Mesenchymal stem cell (in vitro differentiated cells and primary cell): ENCODE measurements around the gene GLRA3.
"Not testable (repeated sequence)": the region's sequence is repeated elsewhere in the genome, so short reads cannot be mapped to it uniquely, and the experiment has no call there.

ENCODE experiments used
- DNase-seq: peaks from one replicate; pipeline ENCODE4 v3.0.0-alpha.2; 2013
- H2AFZ ChIP-seq: one replicate; pipeline ENCODE4 v1.6.1; 2013; ENCODE audit warnings: low read depth, mild to moderate bottlenecking, control low read depth, inconsistent platforms, low read length, moderate library complexity
- H2AK5ac ChIP-seq: 2 replicates; pipeline ENCODE4 v1.6.1; 2013; ENCODE audit warnings: low read length, moderate library complexity, mild to moderate bottlenecking, inconsistent platforms; ENCODE audit not compliant: severe bottlenecking
- H2BK120ac ChIP-seq: one replicate; pipeline ENCODE4 v1.6.1; 2013; ENCODE audit warnings: low read depth, mild to moderate bottlenecking, inconsistent platforms, low read length, moderate library complexity
- H2BK12ac ChIP-seq, 2 experiments: one replicate each; pipeline ENCODE4 v1.6.1; 2013; ENCODE audit warnings: inconsistent platforms in 2 of 2, low read length in 2 of 2, mild to moderate bottlenecking in 2 of 2, moderate library complexity in 2 of 2, control low read depth in 1 of 2
- H2BK15ac ChIP-seq: one replicate; pipeline ENCODE4 v1.6.1; 2013; ENCODE audit warnings: mild to moderate bottlenecking, low read depth, inconsistent platforms; ENCODE audit not compliant: poor library complexity, severe bottlenecking
- H2BK5ac ChIP-seq: 2 replicates; pipeline ENCODE4 v1.6.1; 2013; ENCODE audit warnings: low read depth, mild to moderate bottlenecking, low read length, control low read depth, inconsistent platforms; ENCODE audit not compliant: poor library complexity, severe bottlenecking
- H3K14ac ChIP-seq, 2 experiments: one replicate each; pipeline ENCODE4 v1.6.1; 2013; ENCODE audit warnings: inconsistent platforms in 2 of 2, low read length in 2 of 2, control low read depth in 1 of 2, mild to moderate bottlenecking in 1 of 2, moderate library complexity in 1 of 2
- H3K18ac ChIP-seq, 2 experiments: one replicate each; pipeline ENCODE4 v1.6.1; 2013; ENCODE audit warnings: inconsistent platforms in 2 of 2, low read length in 2 of 2, control low read depth in 1 of 2, low read depth in 1 of 2, mild to moderate bottlenecking in 1 of 2
- H3K23ac ChIP-seq, 2 experiments: one replicate each; pipeline ENCODE4 v1.6.1; 2013; ENCODE audit warnings: inconsistent platforms in 2 of 2, low read length in 2 of 2, mild to moderate bottlenecking in 2 of 2, moderate library complexity in 2 of 2, control low read depth in 1 of 2
- H3K27ac ChIP-seq: 2 replicates; pipeline ENCODE4 v1.5.1; 2013; ENCODE audit warnings: mild to moderate bottlenecking, moderate library complexity, low read length, control low read depth, inconsistent platforms; ENCODE audit not compliant: poor library complexity, severe bottlenecking
- H3K27me3 ChIP-seq, 2 experiments: 2 replicates each; pipeline versions ENCODE4 v1.6.1 to v1.7.0; 2013; ENCODE audit warnings: low read length in 2 of 2, mild to moderate bottlenecking in 2 of 2, moderate library complexity in 2 of 2, control low read depth in 1 of 2, inconsistent platforms in 1 of 2; ENCODE audit not compliant: control insufficient read depth in 1 of 2, insufficient read depth in 1 of 2
- H3K36me3 ChIP-seq, 2 experiments: 2 replicates each; pipeline versions ENCODE4 v1.6.1 to v1.7.0; 2013; ENCODE audit warnings: low read length in 2 of 2, control low read depth in 1 of 2, inconsistent platforms in 1 of 2, low read depth in 1 of 2, mild to moderate bottlenecking in 1 of 2; ENCODE audit not compliant: insufficient read depth in 2 of 2, control insufficient read depth in 1 of 2
- H3K4ac ChIP-seq, 2 experiments: one replicate each; pipeline ENCODE4 v1.6.1; 2013; ENCODE audit warnings: inconsistent platforms in 2 of 2, low read length in 2 of 2, mild to moderate bottlenecking in 2 of 2, moderate library complexity in 2 of 2, control low read depth in 1 of 2, low read depth in 1 of 2
- H3K4me1 ChIP-seq: 2 replicates; pipeline ENCODE4 v1.6.1; 2013; ENCODE audit warnings: low read depth, low read length, control low read depth; ENCODE audit not compliant: control insufficient read depth, insufficient read depth
- H3K4me2 ChIP-seq: 2 replicates; pipeline ENCODE4 v1.6.1; 2013; ENCODE audit warnings: low read length, mild to moderate bottlenecking, inconsistent platforms; ENCODE audit not compliant: poor library complexity, severe bottlenecking
- H3K4me3 ChIP-seq, 2 experiments: 2 replicates each; pipeline versions ENCODE4 v1.5.1 to v1.7.0; 2013; ENCODE audit warnings: low read length in 2 of 2, mild to moderate bottlenecking in 2 of 2, control low read depth in 1 of 2, low read depth in 1 of 2; ENCODE audit not compliant: insufficient read depth in 1 of 2
- H3K79me1 ChIP-seq: replicated peaks from 2 replicates; pipeline ENCODE4 v1.6.1; 2013; ENCODE audit warnings: mild to moderate bottlenecking, control low read depth, low read length, inconsistent platforms; ENCODE audit not compliant: poor library complexity, severe bottlenecking
- H3K9ac ChIP-seq: 2 replicates; pipeline ENCODE4 v1.7.0; 2013; ENCODE audit warnings: mild to moderate bottlenecking, low read length, moderate library complexity
- H3K9me3 ChIP-seq: 2 replicates; pipeline ENCODE4 v1.7.0; 2013; ENCODE audit warnings: mild to moderate bottlenecking, low read length; ENCODE audit not compliant: control insufficient read depth
- H4K8ac ChIP-seq: one replicate; pipeline ENCODE4 v1.6.1; 2013; ENCODE audit warnings: inconsistent platforms, mild to moderate bottlenecking, low read length, moderate library complexity
- H4K91ac ChIP-seq: one replicate; pipeline ENCODE4 v1.6.1; 2013; ENCODE audit warnings: mild to moderate bottlenecking, low read length, inconsistent platforms
- WGBS: methylation state at CpG from one replicate; pipeline ENCODE4 v1.1.7; 2013; ENCODE audit warnings: mixed read lengths; 5-methylcytosine and 5-hydroxymethylcytosine counted together

The GLRA3 gene

GRCh38 chr4:174778274-174778986, 50.6 kb downstream of the GLRA3 start:
- not testable (repeated sequence) for H3K4me1 ChIP-seq, H3K18ac ChIP-seq, H3K27ac ChIP-seq, H4K8ac ChIP-seq, H2BK15ac ChIP-seq, H3K9me3 ChIP-seq, DNase-seq, H2AFZ ChIP-seq, H2AK5ac ChIP-seq, H3K4me2 ChIP-seq, H4K91ac ChIP-seq, H3K27me3 ChIP-seq, H2BK5ac ChIP-seq, H3K9ac ChIP-seq, H3K36me3 ChIP-seq, H3K4me3 ChIP-seq, H3K14ac ChIP-seq, H3K23ac ChIP-seq, H3K79me1 ChIP-seq, H3K4ac ChIP-seq, H2BK12ac ChIP-seq, H2BK120ac ChIP-seq
- WGBS: 94% methylated on average over 19 of the region's 28 CpGs

DNA sequence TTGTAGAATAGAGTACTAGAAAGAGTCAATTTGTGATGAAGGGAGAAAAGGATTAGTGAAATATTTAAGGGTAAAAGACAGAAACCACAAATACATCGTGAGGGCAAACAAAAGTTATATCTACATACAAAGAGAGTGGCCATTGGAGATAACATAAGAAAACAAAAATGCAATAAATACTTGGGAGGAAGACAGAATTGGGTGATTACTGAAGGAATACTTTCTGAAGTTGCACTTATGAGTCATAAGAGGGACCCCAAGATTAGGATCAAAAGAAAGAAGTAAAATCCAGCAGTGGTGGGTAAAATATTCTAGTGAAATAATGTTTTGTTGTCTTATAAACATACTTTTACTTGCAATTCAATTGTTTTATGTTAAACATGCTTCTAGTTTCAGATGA, 53.7 kb downstream of the GLRA3 start:
- no peak overlapping the region for H3K14ac ChIP-seq
- no peak overlapping the region for H4K91ac ChIP-seq
- no peak overlapping the region for H3K9ac ChIP-seq
- no peak overlapping the region for H3K23ac ChIP-seq
- H2BK5ac ChIP-seq: no peak overlapping the region
- no peak overlapping the region for H3K4ac ChIP-seq
- H3K4me3 ChIP-seq: no peak overlapping the region
- no peaks in the 10 kb centered on the region for H3K4me1 ChIP-seq
- H2BK12ac ChIP-seq: no peak overlapping the region
- DNase-seq: no peak
- no peaks in the 10 kb centered on the region for H3K36me3 ChIP-seq
- no peak overlapping the region for H3K18ac ChIP-seq
- 0% methylated on average over 1 of the region's 1 CpG for WGBS
- no peak overlapping the region for H3K27ac ChIP-seq
- no peaks in the 10 kb centered on the region for H3K27me3 ChIP-seq
- no peak overlapping the region for H2BK15ac ChIP-seq
- no peak overlapping the region for H2BK120ac ChIP-seq
- H3K4me2 ChIP-seq: no peak overlapping the region
- H2AK5ac ChIP-seq: no peak overlapping the region
- H2AFZ ChIP-seq: no peak overlapping the region
- no peaks in the 10 kb centered on the region for H3K9me3 ChIP-seq
- H4K8ac ChIP-seq: no peak overlapping the region
- no peaks in the 10 kb centered on the region for H3K79me1 ChIP-seq

DNA sequence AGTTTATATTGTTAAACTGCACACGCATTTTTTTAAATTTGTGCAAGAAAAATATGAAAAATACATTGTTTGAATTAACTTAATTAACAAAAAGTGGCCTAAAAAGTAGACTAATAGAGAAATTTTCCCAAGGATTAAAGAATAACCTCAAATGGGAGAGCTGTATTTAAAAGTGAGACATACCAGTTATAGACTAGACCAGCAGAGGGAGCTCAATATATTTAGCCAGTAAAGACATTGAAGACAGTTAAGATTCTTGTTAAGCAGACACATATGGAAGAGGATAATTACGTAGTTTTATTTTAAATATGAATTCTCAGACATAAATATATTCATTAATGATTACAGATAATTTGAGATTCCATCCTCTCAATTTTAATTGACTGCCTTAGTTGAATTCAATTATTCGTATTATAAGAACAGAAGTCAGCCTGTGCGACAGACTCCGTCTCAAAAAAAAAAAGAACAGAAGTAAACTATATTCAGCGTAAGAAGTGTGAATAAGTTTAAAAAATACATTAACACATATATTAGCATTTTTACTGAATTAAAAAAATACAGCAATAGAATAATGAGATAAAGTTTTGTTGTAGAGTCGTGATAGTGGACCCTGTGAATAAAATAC, 64.8 kb downstream of the GLRA3 start:
- no peaks in the 10 kb centered on the region for H3K9me3 ChIP-seq
- no peak overlapping the region for H2BK12ac ChIP-seq
- H4K91ac ChIP-seq: no peak overlapping the region
- no peaks in the 10 kb centered on the region for H3K36me3 ChIP-seq
- no peaks in the 10 kb centered on the region for H3K79me1 ChIP-seq
- H2AK5ac ChIP-seq: no peak overlapping the region
- H2BK5ac ChIP-seq: no peak overlapping the region
- no peaks in the 10 kb centered on the region for H3K4me1 ChIP-seq
- H2BK15ac ChIP-seq: no peak overlapping the region
- no peak overlapping the region for H3K27ac ChIP-seq
- no peak overlapping the region for H3K4me2 ChIP-seq
- H3K14ac ChIP-seq: no peak overlapping the region
- no peak overlapping the region for H3K9ac ChIP-seq
- no peak overlapping the region for H3K4ac ChIP-seq
- no CpG with 5 or more reads among the region's 7 CpGs for WGBS
- H3K18ac ChIP-seq: no peak overlapping the region
- H4K8ac ChIP-seq: no peak overlapping the region
- no peak overlapping the region for H3K4me3 ChIP-seq
- no peaks in the 10 kb centered on the region for H3K27me3 ChIP-seq
- no peak overlapping the region for H2BK120ac ChIP-seq
- DNase-seq: peak; percentile 56
- no peak overlapping the region for H3K23ac ChIP-seq
- H2AFZ ChIP-seq: no peak overlapping the region

GRCh38 chr4:174763454-174764104, 65.5 kb downstream of the GLRA3 start:
- Histone ChIP-seq H3K4me1 (no peaks in the 10 kb centered on the region), H2BK5ac (no peak overlapping the region), H4K8ac (no peak overlapping the region), H4K91ac (no peak overlapping the region), H2AFZ (no peak overlapping the region), H3K4me3 (no peak overlapping the region), H2AK5ac (no peak overlapping the region), H3K4ac (no peak overlapping the region), H3K4me2 (no peak overlapping the region), H3K23ac (no peak overlapping the region), H3K9me3 (no peaks in the 10 kb centered on the region), H2BK15ac (no peak overlapping the region), H3K27me3 (no peaks in the 10 kb centered on the region), H3K27ac (no peak overlapping the region), H3K36me3 (no peaks in the 10 kb centered on the region), H3K9ac (no peak overlapping the region), H3K18ac (no peak overlapping the region), H2BK12ac (no peak overlapping the region), H2BK120ac (no peak overlapping the region), H3K14ac (no peak overlapping the region), H3K79me1 (no peaks in the 10 kb centered on the region)
- no peak for DNase-seq
- 79% methylated on average over 3 of the region's 4 CpGs for WGBS
